ENCODE measurements around the gene TLCD1.

Gene TLCD1

GRCh38 chr17:28734712-28735241 is 8.7 kb upstream of the TLCD1 start:
- no peak overlapping the region for H3K4me3 ChIP-seq (ENCODE audit: low read length)

DNA sequence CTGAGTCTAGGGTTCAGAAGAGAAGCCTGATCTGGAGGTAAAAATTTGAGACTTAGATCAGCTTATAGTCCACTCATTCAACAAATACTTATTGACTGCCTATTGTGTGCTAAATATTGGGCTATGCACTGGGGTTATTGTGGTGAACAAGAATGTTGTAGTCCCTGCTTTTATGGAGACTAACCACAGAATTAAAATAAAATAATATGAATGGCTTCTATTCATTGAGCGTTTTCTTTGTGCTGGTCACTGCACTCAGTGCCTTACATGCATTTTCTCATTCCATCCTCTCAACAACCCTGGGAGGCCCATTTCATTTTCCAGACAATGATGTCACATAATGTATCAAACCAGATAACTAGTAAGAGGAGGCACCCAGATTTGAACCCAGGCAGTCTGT is 7.3 kb upstream of the TLCD1 start:
- H3K4me3 ChIP-seq (ENCODE audit: low read length): no peak overlapping the region
- DNase-seq (ENCODE audit: low read depth): no peak
- no peak for TF ChIP-seq CTCF (IDR thresholded peaks at IDR 0.05; ENCODE audit: insufficient read depth, low read depth, low read length, missing control alignments)

More at GRCh38 chr17:28734712-28735241, 8.7 kb upstream of the TLCD1 start:
- TF ChIP-seq CTCF (IDR thresholded peaks at IDR 0.05; ENCODE audit: insufficient read depth, low read depth, low read length, missing control alignments): no peak
- DNase-seq (ENCODE audit: low read depth): no peak

GRCh38 chr17:28729950-28730330 is 3.9 kb upstream of the TLCD1 start:
- DNase-seq (ENCODE audit: low read depth): no peak
- no peak for TF ChIP-seq CTCF (IDR thresholded peaks at IDR 0.05; ENCODE audit: insufficient read depth, low read depth, low read length, missing control alignments)
- H3K4me3 ChIP-seq (ENCODE audit: low read length): no peak overlapping the region

- peak; percentile 98 for DNase-seq (ENCODE audit: low read depth)
- peak within 1 kb of the TSS; percentile 86 for H3K4me3 ChIP-seq (ENCODE audit: low read length)
- no peak for TF ChIP-seq CTCF (IDR thresholded peaks at IDR 0.05; ENCODE audit: insufficient read depth, low read depth, low read length, missing control alignments)
Observed at GRCh38 chr17:28728364-28729200, 2.5 kb upstream of the TLCD1 start, which contains the start of gene NEK8. NEK8 (plus strand) TSS chr17:28728788; CDS start chr17:28728814, 26 bp downstream.

GRCh38 chr17:28726627-28727491 is 826 bp upstream of the TLCD1 start:
- H3K4me3 ChIP-seq (ENCODE audit: low read length): peak overlapping the region; percentile 70
- peak; percentile 96 for TF ChIP-seq CTCF (IDR thresholded peaks at IDR 0.05; ENCODE audit: insufficient read depth, low read depth, low read length, missing control alignments)
- DNase-seq (ENCODE audit: low read depth): peak; percentile 94

DNA sequence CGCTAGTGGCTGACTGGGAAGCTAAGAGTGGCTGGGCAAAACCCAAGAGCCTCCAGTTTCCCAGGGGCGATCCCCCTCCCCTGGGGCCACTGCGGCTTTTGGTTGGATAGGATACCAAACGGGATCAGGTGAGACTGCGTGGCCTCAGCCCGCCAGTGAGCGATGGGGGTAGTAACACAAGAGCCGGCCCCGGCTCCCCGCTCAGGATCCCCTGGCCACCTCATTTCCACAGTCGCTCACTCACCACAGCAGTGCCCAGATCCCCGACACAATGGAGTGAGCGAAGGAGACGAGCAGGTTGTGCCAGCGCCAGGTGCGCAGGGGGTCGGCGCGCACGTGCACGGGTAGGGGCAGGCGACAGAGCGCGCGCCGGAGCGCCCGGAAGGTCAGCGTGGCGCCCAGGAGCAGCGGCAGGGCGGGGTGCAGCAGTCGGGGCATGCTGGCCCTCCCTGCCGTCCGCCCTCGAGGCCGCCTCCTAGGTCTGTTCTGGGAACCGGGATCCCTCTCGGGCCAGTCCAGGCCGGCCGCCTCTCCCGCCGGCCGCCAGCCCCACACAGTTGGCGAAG is 290 bp downstream of the TLCD1 start:
- peak; percentile 80 for DNase-seq (ENCODE audit: low read depth)

More for the DNA sequence above, 290 bp downstream of the TLCD1 start:
- peak overlapping the region; percentile 70 for H3K4me3 ChIP-seq (ENCODE audit: low read length)
- TF ChIP-seq CTCF (IDR thresholded peaks at IDR 0.05; ENCODE audit: insufficient read depth, low read depth, low read length, missing control alignments): no peak
